ENCODE measurements around the gene FUCA1.
A peak's percentile ranks its signal among the peaks of the same experiment; 100 is the strongest.

The FUCA1 gene

DNA sequence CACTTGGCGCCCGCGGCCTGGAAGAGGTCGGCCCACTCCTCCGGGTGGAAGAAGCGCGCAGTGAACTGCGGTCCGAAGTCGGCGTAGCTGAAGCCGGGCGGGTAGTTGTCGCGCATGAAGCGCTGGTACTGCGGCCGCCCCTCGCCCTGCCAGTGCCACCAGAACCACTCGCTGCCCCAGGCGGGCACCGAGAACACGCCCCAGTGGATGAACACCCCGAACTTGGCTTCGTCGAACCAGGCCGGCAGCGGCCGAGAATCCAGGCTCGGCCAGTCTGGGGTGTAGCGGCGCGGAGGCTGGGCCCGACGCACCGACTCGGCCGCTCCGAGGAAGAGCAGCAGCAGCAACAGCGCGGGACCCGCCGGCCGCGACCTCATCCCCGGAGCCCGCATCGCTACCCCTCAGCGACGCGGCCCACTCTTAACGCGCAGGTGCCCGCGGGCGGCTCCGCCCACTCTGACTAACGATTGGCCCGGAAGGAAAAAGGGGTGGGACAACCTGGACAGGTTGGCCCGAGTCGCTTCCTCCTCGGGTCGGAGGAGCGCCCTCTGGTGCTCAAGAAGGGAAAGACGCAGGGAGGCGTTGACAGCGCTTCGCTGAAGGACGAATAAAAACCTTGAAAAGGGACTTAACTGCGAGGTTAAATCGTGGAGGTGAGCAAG lies at the start of gene FUCA1:
FUCA1 (minus strand) TSS at position 396 of the 662 bp plus-strand sequence; CDS start at position 392, 4 bp downstream.
- peak; percentile 85 for DNase-seq (ENCODE audit: insufficient read length, low spot score)
- FAIRE-seq = peak; percentile 84
- 0 out of 2 replicates have a peak, but pooled peaks have one; percentile 50 for TF ChIP-seq POLR2A (IDR thresholded peaks at IDR 0.05; ENCODE audit: low read depth, low read length)

DNA sequence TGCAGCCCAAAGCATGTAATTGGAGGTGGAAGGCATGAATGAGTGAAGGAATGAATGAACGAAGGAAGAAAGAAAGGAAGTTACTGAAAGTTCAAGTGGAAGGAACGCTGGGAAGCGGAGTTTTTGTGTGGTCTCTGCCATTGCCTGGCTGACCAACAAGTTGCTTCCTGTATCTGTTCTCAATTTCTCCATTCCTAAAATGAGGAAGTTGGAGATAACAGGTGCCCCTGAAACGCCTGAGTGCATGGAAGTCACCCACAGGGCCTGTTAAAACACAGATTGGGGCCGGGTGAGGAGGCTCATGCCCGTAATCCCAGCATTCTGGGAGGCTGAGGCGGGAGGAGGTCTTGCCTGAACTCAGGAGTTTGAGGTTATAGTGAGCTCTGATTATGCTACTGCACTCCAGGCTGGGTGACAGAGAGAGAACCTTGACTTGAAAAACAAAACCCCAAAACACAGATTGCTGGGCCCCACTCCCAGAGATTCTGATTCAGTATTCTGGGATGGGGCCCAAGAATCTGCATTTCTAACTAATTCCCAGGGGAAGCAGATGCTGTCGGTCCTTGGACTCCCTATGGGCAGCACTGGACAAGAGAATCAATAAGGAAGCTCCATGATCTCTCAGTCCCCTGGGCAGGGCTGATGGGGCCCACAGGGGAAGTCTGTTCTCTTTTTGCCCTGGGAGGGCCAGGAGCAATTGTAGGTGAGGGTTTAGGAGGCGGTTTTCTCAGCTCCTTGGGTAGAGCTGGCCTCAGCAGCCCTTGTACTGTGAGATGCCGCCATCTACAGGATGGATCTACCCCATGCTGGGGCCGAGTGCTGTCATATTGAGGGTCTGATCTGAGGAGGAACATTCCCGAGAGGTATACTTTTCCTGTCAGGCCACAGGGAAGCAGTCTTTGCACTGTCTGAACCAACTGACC lies 48.4 kb upstream of the FUCA1 start:
- FAIRE-seq (no peak), DNase-seq (ENCODE audit: insufficient read length, low spot score) (no peak)
- TF ChIP-seq POLR2A (IDR thresholded peaks at IDR 0.05; ENCODE audit: low read depth, low read length) = no peak

DNA sequence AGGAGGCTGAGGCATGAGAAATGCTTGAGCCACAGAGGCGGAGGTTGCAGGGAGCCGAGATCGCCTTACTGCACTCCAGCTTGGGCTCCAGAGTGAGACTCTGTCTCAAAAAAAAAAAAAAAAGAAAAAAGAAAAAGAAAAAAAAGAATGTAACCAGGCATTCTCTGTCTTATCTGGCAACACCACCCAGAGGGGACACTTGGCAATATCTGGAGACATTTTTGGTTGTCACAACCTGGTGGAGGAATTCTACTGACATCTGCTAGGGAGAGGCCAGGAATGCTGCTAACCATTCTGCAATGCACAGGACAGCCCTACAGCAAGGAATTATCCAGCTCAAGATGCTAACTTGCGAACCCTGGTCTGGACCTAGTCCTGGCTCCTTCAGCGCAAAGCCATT lies 47.4 kb upstream of the FUCA1 start:
- DNase-seq (ENCODE audit: insufficient read length, low spot score) = no peak
- TF ChIP-seq POLR2A (IDR thresholded peaks at IDR 0.05; ENCODE audit: low read depth, low read length) = no peak
- FAIRE-seq = no peak

DNA sequence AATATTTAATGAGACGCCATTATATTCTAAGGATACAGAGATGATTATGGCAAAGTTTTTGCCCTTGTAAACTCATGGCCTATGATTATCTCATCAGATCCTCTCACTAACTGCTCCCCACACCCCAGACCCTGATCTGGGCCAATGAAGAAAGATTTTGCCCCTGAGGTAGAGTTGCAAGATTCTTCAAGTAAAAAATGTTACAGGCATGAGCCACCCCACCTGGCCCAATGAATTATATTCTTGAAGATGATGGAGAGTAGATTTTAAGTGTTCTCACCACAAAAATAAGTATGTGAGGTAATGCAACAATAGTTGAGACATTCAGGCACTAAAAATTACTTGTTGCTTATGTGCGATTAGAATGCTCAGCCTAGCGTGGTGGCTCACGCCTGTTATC lies 46.8 kb upstream of the FUCA1 start:
- TF ChIP-seq POLR2A (IDR thresholded peaks at IDR 0.05; ENCODE audit: low read depth, low read length) = no peak
- no peak for DNase-seq (ENCODE audit: insufficient read length, low spot score)
- no peak for FAIRE-seq

DNA sequence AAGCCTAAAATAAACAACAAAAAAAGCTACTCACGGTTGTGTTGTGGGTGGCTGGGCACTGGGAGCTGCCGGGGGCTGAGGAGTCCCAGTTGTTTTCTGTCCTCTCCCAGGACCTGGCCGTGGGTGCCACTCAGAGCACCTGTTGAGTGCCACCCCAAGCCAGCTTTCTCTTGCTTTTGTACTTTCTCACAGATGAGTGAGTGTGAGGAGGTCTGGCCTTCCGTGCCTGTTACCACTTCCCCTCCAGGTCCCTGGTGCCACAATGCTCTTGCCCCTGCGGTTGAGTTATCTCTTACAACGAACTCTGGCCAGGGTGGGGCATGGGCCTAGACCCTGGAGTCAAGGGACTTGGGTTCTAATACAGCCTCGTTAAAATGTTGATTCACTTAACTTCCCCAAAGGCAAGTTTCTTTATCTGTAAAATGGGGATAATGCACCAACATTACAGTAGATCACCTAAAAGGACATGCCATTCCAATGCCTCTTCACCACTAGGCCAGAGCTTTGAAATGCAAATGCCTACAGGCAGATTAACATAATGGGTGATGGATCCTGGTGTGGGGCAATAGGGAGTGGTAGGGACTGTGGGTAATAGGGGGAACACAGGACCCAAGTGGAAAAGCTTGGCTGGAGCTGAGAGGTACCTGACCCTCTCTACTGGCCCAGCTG lies 45.3 kb upstream of the FUCA1 start, which contains the start of gene CNR2:
CNR2 (minus strand) TSS at position 151 of the 669 bp plus-strand sequence. CDS start 37,745 bp downstream, outside the sequence.
- FAIRE-seq = no peak
- TF ChIP-seq POLR2A (IDR thresholded peaks at IDR 0.05; ENCODE audit: low read depth, low read length) = no peak

DNA sequence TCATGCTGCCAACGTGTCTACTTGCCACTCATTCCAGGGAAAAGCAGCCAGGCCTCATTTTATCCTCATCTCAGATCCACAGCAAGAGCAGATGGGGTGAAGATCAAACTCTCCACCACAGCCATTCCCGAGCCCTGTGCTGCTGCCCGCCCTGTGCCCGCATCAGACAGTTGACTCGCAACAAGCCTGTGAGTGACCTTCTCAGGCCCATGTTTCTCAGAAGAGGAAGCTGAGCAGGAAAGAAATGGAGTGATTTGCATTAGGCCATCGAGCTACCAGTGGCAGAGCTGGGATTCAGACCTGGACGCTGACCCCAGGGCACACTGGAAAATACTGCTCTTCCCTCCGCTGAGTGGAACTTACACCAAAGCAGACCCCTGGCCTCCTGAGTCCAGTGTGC lies 43.8 kb upstream of the FUCA1 start:
- FAIRE-seq (no peak), DNase-seq (ENCODE audit: insufficient read length, low spot score) (no peak)
- TF ChIP-seq POLR2A (IDR thresholded peaks at IDR 0.05; ENCODE audit: low read depth, low read length) = no peak

More for the DNA sequence above, 45.3 kb upstream of the FUCA1 start, which contains the start of gene CNR2:
- no peak for DNase-seq (ENCODE audit: insufficient read length, low spot score)

DNA sequence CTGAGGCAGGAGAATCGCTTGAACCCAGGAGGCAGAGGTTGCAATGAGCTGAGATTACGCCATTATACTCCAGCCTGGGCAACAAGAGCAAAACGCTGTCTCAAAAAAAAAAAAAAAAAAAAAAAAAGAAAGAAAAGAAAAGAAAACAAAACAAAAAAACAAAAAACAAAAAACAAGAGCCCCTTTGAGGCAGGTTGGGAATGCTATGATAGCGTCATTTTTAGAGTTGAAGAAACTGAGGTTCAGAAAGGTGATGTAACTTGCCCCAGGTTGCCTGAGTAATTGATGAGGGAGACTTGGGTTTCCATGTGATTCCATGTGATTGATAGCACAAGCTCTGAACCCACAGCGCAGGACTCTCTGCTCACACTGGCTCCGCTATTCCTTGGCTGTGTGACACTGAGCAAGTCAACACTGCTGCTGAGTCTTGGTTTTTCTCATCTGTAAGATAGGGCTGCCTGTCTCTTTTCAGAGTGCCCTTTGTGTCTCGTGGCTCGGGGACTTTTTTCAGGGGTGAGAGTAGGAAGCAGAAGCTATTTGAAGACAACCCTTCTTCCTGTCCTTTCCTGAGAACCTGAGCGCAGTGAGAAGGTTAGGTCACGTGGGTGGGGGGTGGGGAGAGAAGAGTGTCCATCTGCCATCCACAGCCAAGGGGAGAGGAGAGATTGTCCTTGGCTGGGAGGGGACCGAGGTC lies 42.6 kb upstream of the FUCA1 start:
- no peak for TF ChIP-seq POLR2A (IDR thresholded peaks at IDR 0.05; ENCODE audit: low read depth, low read length)
- no peak for FAIRE-seq
- no peak for DNase-seq (ENCODE audit: insufficient read length, low spot score)

DNA sequence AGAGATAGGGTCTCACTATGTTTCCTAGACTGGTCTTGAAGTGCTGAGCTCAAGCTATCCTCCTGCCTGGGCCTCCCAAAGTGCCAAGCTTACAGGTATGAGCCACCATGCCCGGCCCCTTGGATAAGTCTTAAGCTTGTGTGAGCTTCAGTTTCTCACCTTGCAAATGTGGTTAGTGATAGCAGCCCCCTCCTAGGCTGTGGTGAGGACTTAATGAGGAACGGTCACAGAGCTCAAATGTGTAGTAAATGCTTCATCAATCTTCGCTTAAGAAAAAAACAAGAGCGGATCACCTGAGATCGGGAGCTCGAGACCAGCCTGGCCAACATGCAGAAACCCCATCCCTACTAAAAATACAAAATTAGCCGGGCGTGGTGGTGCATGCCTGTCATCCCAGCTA lies 42.1 kb upstream of the FUCA1 start:
- no peak for FAIRE-seq
- no peak for DNase-seq (ENCODE audit: insufficient read length, low spot score)
- no peak for TF ChIP-seq POLR2A (IDR thresholded peaks at IDR 0.05; ENCODE audit: low read depth, low read length)

DNA sequence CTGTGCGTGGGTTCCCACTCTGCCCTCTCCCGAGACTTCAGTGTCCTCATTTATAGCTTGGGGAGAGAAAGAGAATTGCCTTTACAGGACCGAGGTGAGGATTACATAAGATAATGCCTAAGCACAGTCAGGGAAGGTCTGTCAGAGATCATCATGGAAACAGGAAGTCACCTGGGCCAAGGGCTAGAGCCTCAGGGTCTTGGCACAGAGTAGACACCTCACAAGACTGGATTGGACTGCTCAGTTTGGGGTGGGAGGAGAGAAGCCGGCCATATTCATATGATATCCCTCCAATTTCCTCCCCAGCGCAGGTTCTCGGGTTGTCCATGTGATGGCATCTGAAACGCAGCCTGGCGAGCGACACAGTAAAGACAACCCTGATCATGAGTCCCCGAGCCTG lies 41.3 kb upstream of the FUCA1 start:
- DNase-seq (ENCODE audit: insufficient read length, low spot score) (no peak), FAIRE-seq (no peak)
- TF ChIP-seq POLR2A (IDR thresholded peaks at IDR 0.05; ENCODE audit: low read depth, low read length) = no peak

DNA sequence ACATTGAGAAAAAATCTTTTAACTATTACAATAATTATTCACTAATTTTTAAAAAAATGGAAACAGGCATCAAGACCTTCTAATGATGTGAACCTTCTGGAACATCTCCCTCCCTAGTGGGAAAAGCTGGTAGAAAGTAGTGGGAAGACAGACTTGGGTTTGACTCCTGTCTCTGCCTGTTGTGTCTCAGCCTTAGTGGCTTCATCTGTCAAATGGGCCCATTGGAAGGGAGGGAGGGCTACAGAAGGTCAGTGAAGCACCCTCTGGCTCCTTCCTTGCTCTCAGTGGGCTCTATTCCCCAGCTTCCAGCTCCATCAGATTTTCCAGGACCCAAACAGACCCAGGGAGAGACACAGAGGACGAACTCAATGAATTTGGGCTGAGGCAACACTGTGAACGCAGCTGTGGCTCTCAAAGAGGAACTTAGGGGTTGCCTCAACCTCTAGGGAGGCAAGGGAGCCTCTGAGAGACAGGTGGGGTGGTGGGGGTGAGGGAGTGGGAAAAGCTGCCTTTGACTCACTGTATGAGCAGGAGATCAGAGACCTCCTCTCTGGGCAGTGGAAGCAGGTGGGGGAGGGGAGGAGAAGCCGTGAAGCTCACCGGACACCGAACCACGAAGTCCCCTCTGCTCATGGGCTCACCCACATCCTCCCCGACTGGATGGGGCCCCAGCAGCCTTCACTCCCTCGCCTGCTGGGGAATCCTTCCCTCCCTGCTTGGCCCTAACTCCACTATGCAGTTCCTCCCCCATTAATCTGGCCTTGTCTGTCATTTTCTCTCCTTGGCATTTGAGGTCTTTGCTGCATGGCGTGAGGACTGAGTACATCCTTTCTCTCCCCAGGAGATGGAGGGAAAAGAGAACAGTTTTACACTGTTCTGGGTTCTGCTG lies 40.6 kb upstream of the FUCA1 start:
- no peak for DNase-seq (ENCODE audit: insufficient read length, low spot score)
- no peak for TF ChIP-seq POLR2A (IDR thresholded peaks at IDR 0.05; ENCODE audit: low read depth, low read length)
- no peak for FAIRE-seq

DNA sequence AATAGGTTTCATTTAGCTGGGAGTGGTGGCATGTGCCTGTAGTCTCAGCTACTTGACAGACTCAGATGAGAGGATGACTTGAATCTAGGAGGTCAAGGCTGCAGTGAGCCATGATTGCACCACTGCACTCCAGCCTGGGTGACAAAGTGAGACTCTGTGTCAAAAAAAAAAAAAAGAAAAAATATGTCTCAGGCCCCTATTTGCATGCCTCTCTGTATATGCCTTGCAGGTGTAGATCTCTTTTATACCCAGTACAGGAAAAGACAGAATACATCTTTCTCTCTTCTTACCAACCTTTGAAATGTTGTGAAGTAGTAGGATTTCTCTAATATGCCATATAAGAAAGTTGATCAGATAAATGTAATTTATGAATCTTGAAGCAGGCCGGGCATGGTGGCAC lies 38.6 kb upstream of the FUCA1 start:
- no peak for DNase-seq (ENCODE audit: insufficient read length, low spot score)
- no peak for TF ChIP-seq POLR2A (IDR thresholded peaks at IDR 0.05; ENCODE audit: low read depth, low read length)

DNA sequence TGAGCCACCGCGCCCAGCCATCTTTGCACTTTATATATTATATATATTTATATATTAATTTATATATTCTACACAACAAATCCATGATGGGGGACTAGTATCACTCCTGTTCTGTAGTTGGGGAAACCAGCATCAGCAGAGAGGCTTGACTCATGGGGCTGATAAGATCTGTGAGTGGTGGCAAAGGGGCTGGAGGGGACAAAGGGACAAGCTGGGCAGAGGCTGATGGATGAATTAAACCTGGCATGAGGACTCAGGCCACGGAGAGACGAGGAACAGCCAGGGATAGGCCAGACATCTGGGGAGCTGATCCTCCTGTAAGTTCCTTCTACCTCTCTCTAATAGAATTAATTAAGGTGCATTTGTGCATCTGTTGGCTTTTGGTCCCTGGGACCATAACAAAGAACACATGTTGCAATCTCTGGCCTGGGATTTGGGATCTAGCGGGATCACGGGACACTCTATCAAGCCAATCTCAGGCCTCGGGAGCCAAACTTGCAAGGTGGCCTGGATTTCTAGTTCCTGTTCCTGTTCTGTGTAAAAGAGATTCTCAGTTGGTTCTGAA lies 37.5 kb upstream of the FUCA1 start:
- no peak for FAIRE-seq
- no peak for DNase-seq (ENCODE audit: insufficient read length, low spot score)

More for the DNA sequence above, 38.6 kb upstream of the FUCA1 start:
- no peak for FAIRE-seq

More for the DNA sequence above, 37.5 kb upstream of the FUCA1 start:
- no peak for TF ChIP-seq POLR2A (IDR thresholded peaks at IDR 0.05; ENCODE audit: low read depth, low read length)

All from H54 (cell line).